ENCODE measurements around the gene SLX4. TPM values are rescaled to one million over a fixed set of nuclear protein-coding genes. Genes with fewer than 3 reads are reported as not detected.

The SLX4 gene
- total RNA-seq, 1 donor from 2014 or later: 12.2 TPM

- no peak for DNase-seq (ENCODE audit: low spot score)
- no peaks in the 10 kb centered on the region for H3K9me3 Mint-ChIP-seq
- H3K4me3 Mint-ChIP-seq (ENCODE audit: low read depth): no peak overlapping the region
- H3K36me3 Mint-ChIP-seq (ENCODE audit: low read depth): peaks cover 42% of the 10 kb centered on the region
- H3K4me1 Mint-ChIP-seq (ENCODE audit: low read depth): peaks cover 4% of the 10 kb centered on the region
- intact Hi-C loops (cut with micrococcal nuclease): no loop called here
- H3K27ac Mint-ChIP-seq: no peak overlapping the region
- H3K27me3 Mint-ChIP-seq (ENCODE audit: low read depth): no peaks in the 10 kb centered on the region
Measured at GRCh38 chr16:3602320-3602653, 9.1 kb downstream of the SLX4 start.

GRCh38 chr16:3601614-3602319 lies 9.6 kb downstream of the SLX4 start:
- no peaks in the 10 kb centered on the region for H3K9me3 Mint-ChIP-seq
- DNase-seq (ENCODE audit: low spot score): no peak
- H3K27me3 Mint-ChIP-seq (ENCODE audit: low read depth): no peaks in the 10 kb centered on the region
- H3K36me3 Mint-ChIP-seq (ENCODE audit: low read depth): peaks cover 42% of the 10 kb centered on the region
- no peak overlapping the region for H3K4me3 Mint-ChIP-seq (ENCODE audit: low read depth)
- no peak overlapping the region for H3K27ac Mint-ChIP-seq
- intact Hi-C loops (cut with micrococcal nuclease): no loop called here
- peaks cover 1% of the 10 kb centered on the region for H3K4me1 Mint-ChIP-seq (ENCODE audit: low read depth)

GRCh38 chr16:3599922-3600321 lies 11.5 kb downstream of the SLX4 start:
- H3K4me3 Mint-ChIP-seq (ENCODE audit: low read depth): no peak overlapping the region
- intact Hi-C loops (cut with micrococcal nuclease): no loop called here
- H3K27me3 Mint-ChIP-seq (ENCODE audit: low read depth): no peaks in the 10 kb centered on the region
- H3K36me3 Mint-ChIP-seq (ENCODE audit: low read depth): peaks cover 39% of the 10 kb centered on the region
- no peak for DNase-seq (ENCODE audit: low spot score)
- H3K4me1 Mint-ChIP-seq (ENCODE audit: low read depth): peaks cover 2% of the 10 kb centered on the region
- H3K27ac Mint-ChIP-seq: no peak overlapping the region
- no peaks in the 10 kb centered on the region for H3K9me3 Mint-ChIP-seq

GRCh38 chr16:3599121-3599520 lies 12.3 kb downstream of the SLX4 start:
- no peak overlapping the region for H3K27ac Mint-ChIP-seq
- H3K9me3 Mint-ChIP-seq: no peaks in the 10 kb centered on the region
- intact Hi-C loops (cut with micrococcal nuclease): no loop called here
- H3K27me3 Mint-ChIP-seq (ENCODE audit: low read depth): no peaks in the 10 kb centered on the region
- no peak overlapping the region for H3K4me3 Mint-ChIP-seq (ENCODE audit: low read depth)
- peaks cover 40% of the 10 kb centered on the region for H3K36me3 Mint-ChIP-seq (ENCODE audit: low read depth)
- H3K4me1 Mint-ChIP-seq (ENCODE audit: low read depth): peaks cover 2% of the 10 kb centered on the region
- DNase-seq (ENCODE audit: low spot score): no peak

- peaks cover 2% of the 10 kb centered on the region for H3K4me1 Mint-ChIP-seq (ENCODE audit: low read depth)
- H3K4me3 Mint-ChIP-seq (ENCODE audit: low read depth): no peak overlapping the region
- intact Hi-C loops (cut with micrococcal nuclease): no loop called here
- H3K9me3 Mint-ChIP-seq: no peaks in the 10 kb centered on the region
- peaks cover 36% of the 10 kb centered on the region for H3K36me3 Mint-ChIP-seq (ENCODE audit: low read depth)
- no peaks in the 10 kb centered on the region for H3K27me3 Mint-ChIP-seq (ENCODE audit: low read depth)
- no peak for DNase-seq (ENCODE audit: low spot score)
- no peak overlapping the region for H3K27ac Mint-ChIP-seq
Measured at GRCh38 chr16:3598236-3598635, 13.2 kb downstream of the SLX4 start.

GRCh38 chr16:3597676-3598075 lies 13.7 kb downstream of the SLX4 start:
- intact Hi-C loops (cut with micrococcal nuclease): no loop called here
- H3K4me1 Mint-ChIP-seq (ENCODE audit: low read depth): peaks cover 2% of the 10 kb centered on the region
- no peak for DNase-seq (ENCODE audit: low spot score)
- H3K27ac Mint-ChIP-seq: no peak overlapping the region
- H3K36me3 Mint-ChIP-seq (ENCODE audit: low read depth): peaks cover 36% of the 10 kb centered on the region
- H3K9me3 Mint-ChIP-seq: no peaks in the 10 kb centered on the region
- no peak overlapping the region for H3K4me3 Mint-ChIP-seq (ENCODE audit: low read depth)
- no peaks in the 10 kb centered on the region for H3K27me3 Mint-ChIP-seq (ENCODE audit: low read depth)

- Mint-ChIP-seq H3K27me3 (ENCODE audit: low read depth) (no peaks in the 10 kb centered on the region), H3K4me1 (ENCODE audit: low read depth) (peaks cover 2% of the 10 kb centered on the region), H3K27ac (no peak overlapping the region), H3K36me3 (ENCODE audit: low read depth) (peaks cover 36% of the 10 kb centered on the region), H3K4me3 (ENCODE audit: low read depth) (no peak overlapping the region), H3K9me3 (no peaks in the 10 kb centered on the region)
- DNase-seq (ENCODE audit: low spot score): no peak
- intact Hi-C loops (cut with micrococcal nuclease): no loop called here
Measured at GRCh38 chr16:3597226-3597625, 14.2 kb downstream of the SLX4 start.

- Mint-ChIP-seq H3K27ac (no peak overlapping the region), H3K9me3 (no peaks in the 10 kb centered on the region), H3K4me3 (ENCODE audit: low read depth) (no peak overlapping the region), H3K27me3 (ENCODE audit: low read depth) (no peaks in the 10 kb centered on the region), H3K36me3 (ENCODE audit: low read depth) (peaks cover 33% of the 10 kb centered on the region), H3K4me1 (ENCODE audit: low read depth) (peaks cover 2% of the 10 kb centered on the region)
- DNase-seq (ENCODE audit: low spot score): no peak
- intact Hi-C loops (cut with micrococcal nuclease): no loop called here
Measured at GRCh38 chr16:3596101-3596861, 15.1 kb downstream of the SLX4 start.

GRCh38 chr16:3595521-3596021 lies 15.8 kb downstream of the SLX4 start:
- no peak for DNase-seq (ENCODE audit: low spot score)
- Mint-ChIP-seq H3K4me1 (ENCODE audit: low read depth) (peaks cover 2% of the 10 kb centered on the region), H3K27me3 (ENCODE audit: low read depth) (no peaks in the 10 kb centered on the region), H3K27ac (no peak overlapping the region), H3K4me3 (ENCODE audit: low read depth) (no peak overlapping the region), H3K9me3 (no peaks in the 10 kb centered on the region), H3K36me3 (ENCODE audit: low read depth) (peaks cover 34% of the 10 kb centered on the region)
- intact Hi-C loops (cut with micrococcal nuclease): no loop called here

GRCh38 chr16:3595110-3595486 lies 16.3 kb downstream of the SLX4 start:
- no peaks in the 10 kb centered on the region for H3K27me3 Mint-ChIP-seq (ENCODE audit: low read depth)
- H3K36me3 Mint-ChIP-seq (ENCODE audit: low read depth): peaks cover 37% of the 10 kb centered on the region
- peaks cover 2% of the 10 kb centered on the region for H3K4me1 Mint-ChIP-seq (ENCODE audit: low read depth)
- H3K4me3 Mint-ChIP-seq (ENCODE audit: low read depth): no peak overlapping the region
- no peak for DNase-seq (ENCODE audit: low spot score)
- H3K27ac Mint-ChIP-seq: no peak overlapping the region
- intact Hi-C loops (cut with micrococcal nuclease): no loop called here
- no peaks in the 10 kb centered on the region for H3K9me3 Mint-ChIP-seq

GRCh38 chr16:3594316-3595109 lies 16.9 kb downstream of the SLX4 start:
- Mint-ChIP-seq H3K9me3 (no peaks in the 10 kb centered on the region), H3K36me3 (ENCODE audit: low read depth) (peaks cover 34% of the 10 kb centered on the region), H3K27ac (no peak overlapping the region), H3K4me1 (ENCODE audit: low read depth) (peaks cover 2% of the 10 kb centered on the region), H3K27me3 (ENCODE audit: low read depth) (no peaks in the 10 kb centered on the region), H3K4me3 (ENCODE audit: low read depth) (no peak overlapping the region)
- no peak for DNase-seq (ENCODE audit: low spot score)
- intact Hi-C loops (cut with micrococcal nuclease): no loop called here

GRCh38 chr16:3592559-3592958 lies 18.8 kb downstream of the SLX4 start:
- Mint-ChIP-seq H3K36me3 (ENCODE audit: low read depth) (peaks cover 23% of the 10 kb centered on the region), H3K27me3 (ENCODE audit: low read depth) (no peaks in the 10 kb centered on the region), H3K9me3 (no peaks in the 10 kb centered on the region), H3K4me1 (ENCODE audit: low read depth) (peaks cover 2% of the 10 kb centered on the region), H3K4me3 (ENCODE audit: low read depth) (no peak overlapping the region), H3K27ac (no peak overlapping the region)
- no peak for DNase-seq (ENCODE audit: low spot score)
- intact Hi-C loops (cut with micrococcal nuclease): no loop called here

GRCh38 chr16:3591991-3592390 lies 19.4 kb downstream of the SLX4 start:
- no peaks in the 10 kb centered on the region for H3K9me3 Mint-ChIP-seq
- peaks cover 23% of the 10 kb centered on the region for H3K36me3 Mint-ChIP-seq (ENCODE audit: low read depth)
- intact Hi-C loops (cut with micrococcal nuclease): no loop called here
- no peak for DNase-seq (ENCODE audit: low spot score)
- no peaks in the 10 kb centered on the region for H3K27me3 Mint-ChIP-seq (ENCODE audit: low read depth)
- H3K4me3 Mint-ChIP-seq (ENCODE audit: low read depth): no peak overlapping the region
- H3K4me1 Mint-ChIP-seq (ENCODE audit: low read depth): peaks cover 2% of the 10 kb centered on the region
- no peak overlapping the region for H3K27ac Mint-ChIP-seq

Data from activated T-helper 2 cell treated with anti-CD3 and anti-CD28 coated beads, Interferon-gamma antibody, Interleukin-2, Interleukin-4, amounts not matched to agents 10 μg/mL and 5 μg/mL and 100 μg/mL, durations not matched to agents 14 hours and 24 hours and 36 hours (primary cell).